SHP77 (cell line): Measurements from ENCODE around the gene PILRB.
"Not testable (repeated sequence)": the region's sequence is repeated elsewhere in the genome, so short reads cannot be mapped to it uniquely, and the experiment has no call there.

Experiments
- DNase-seq, 2 experiments: peaks; one replicate each; lab custom pipeline; 2025; lab: John Stamatoyannopoulos, UW

PILRB gene

DNA sequence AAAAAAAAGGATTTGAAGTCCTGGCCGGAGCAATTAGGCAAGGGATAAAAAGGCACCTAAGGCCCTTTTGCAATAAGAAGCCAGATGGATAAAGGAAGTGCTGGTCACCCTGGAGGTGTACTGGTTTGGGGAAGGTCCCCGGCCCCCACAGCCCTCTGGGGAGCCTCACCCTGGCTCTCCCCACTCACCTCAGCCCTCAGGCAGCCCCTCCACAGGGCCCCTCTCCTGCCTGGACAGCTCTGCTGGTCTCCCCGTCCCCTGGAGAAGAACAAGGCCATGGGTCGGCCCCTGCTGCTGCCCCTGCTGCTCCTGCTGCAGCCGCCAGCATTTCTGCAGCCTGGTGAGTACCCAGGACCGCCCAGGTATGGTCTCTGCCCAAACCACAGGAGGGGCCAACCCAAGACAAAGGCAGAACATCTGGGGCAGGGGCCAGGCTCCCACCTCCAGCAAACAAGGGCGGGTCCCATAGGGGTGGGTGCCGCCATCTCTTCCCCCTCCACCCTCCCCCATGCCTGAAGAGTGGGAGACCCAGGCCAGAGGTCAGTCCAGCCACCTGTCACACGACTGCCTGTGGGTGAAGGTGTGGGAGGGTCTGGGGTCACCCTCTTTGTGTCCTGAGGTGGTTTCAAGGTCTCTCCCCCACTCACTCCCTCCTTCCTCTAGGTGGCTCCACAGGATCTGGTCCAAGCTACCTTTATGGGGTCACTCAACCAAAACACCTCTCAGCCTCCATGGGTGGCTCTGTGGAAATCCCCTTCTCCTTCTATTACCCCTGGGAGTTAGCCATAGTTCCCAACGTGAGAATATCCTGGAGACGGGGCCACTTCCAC is at the start of gene PILRB:
PILRB (plus strand) TSS at position 91 of the 830 bp plus-strand sequence; CDS start at position 277, 186 bp downstream.
- DNase-seq, result no peak

- not testable (repeated sequence) for DNase-seq
Measured at GRCh38 chr7:100318329-100318728, 39.6 kb upstream of the PILRB start.

GRCh38 chr7:100321648-100322047 is 36.3 kb upstream of the PILRB start:
- DNase-seq, result not testable (repeated sequence)

- not testable (repeated sequence) for DNase-seq
Measured at GRCh38 chr7:100324194-100324593, 33.7 kb upstream of the PILRB start.

- DNase-seq, result not testable (repeated sequence)
Measured at GRCh38 chr7:100325671-100326070, 32.2 kb upstream of the PILRB start.

- DNase-seq, result not testable (repeated sequence)
Measured at GRCh38 chr7:100326914-100327313, 31.0 kb upstream of the PILRB start.

GRCh38 chr7:100335566-100336466 is 22.1 kb upstream of the PILRB start:
- peak; percentile 77 to 85 for DNase-seq

GRCh38 chr7:100338083-100338696 is 19.7 kb upstream of the PILRB start:
- DNase-seq, result not testable (repeated sequence)

GRCh38 chr7:100341286-100341685 is 16.6 kb upstream of the PILRB start:
- not testable (repeated sequence) for DNase-seq

DNA sequence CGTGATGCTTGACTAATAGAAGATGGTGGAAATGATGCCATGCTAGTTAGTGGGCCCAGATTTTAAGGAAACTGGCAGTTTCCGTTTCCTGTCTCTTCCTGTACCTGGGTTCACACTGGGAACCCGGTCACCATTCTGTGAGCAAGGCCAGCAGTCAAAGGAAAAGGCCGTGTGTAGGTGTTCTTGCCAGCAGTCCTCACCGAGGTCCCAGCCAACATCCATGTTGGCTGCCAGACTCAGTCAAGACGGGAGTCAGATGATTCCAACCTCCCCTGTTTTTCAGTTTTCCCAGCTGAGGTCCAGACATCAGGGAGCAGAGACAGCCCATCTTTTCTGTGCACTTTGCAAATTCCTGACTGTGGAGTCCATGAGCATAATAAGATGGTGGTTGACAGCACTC is 15.2 kb upstream of the PILRB start:
- DNase-seq, result no peak

DNA sequence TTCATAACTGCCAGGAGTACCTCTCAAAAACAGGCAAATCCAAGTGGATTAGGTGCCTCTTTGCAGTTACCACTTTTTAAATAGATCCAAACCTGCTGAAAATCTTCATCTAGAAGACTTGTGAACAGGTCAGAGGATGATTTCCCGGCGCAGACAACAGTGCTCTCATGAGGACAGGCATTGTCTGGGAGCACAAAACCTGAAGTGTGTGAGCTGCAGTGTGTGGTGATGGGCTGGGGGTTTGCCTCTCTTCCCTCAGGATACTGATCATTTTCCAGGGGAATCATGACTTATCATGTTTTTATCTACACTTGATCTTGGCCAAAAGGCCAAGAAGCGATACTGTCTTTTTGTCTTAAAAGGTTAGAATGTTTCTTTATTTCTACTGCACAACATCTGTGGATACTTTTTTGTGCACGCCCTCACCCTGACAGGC is 13.8 kb upstream of the PILRB start:
- DNase-seq, result not testable (repeated sequence)

DNA sequence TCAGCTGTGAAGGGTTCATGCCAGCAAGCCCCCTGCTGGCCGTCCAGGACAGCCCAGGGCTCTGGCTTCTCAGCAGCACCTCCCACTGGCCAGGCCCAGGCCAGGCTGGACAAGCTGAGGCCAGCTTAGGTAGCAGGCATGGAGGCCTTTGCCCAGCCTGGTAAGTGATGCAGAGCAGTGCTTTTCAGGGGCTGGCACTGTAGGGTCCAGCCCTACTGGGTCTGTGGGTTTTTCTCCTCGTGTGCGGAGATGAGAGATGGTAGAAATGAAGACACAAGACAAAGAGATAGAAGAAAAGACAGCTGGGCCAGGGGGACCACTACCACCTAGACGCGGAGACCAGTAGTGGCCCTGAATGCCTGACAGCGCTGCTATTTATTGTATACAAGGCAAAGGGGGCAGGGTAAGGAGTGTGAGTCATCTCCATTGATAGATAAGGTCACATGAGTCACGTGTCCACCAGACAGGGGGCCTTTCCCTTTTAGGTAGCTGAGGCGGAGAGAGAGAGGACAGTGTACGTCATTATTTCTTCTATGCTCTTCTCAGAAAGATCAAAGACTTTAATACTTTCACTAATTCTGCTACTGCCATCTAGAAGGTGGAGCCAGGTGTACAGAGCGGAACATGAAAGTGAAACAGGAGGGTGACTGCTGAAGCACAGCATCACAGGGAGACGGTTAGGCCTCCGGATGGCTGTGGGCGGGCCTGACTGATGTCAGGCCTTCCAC is 13.2 kb upstream of the PILRB start:
- DNase-seq, result peak in 1 of 2 experiments; percentile 24

DNA sequence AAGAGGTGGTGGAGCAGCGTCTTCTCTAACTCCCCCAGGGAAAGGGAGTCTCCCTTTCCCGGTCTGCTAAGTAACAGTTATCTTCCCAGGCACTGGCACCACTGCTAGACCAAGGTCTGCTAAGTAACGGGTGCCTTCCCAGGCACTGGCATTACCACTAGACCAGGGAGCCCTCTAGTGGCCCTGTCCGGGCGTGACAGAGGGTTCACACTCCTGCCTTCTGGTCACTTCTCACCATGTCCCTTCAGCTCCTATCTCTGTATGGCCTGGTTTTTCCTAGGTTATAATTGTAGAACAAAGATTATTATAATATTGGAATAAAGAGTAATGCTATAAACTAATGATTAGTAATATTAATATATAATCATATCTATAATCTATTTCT is 12.6 kb upstream of the PILRB start:
- peak; percentile 61 to 62 for DNase-seq

DNA sequence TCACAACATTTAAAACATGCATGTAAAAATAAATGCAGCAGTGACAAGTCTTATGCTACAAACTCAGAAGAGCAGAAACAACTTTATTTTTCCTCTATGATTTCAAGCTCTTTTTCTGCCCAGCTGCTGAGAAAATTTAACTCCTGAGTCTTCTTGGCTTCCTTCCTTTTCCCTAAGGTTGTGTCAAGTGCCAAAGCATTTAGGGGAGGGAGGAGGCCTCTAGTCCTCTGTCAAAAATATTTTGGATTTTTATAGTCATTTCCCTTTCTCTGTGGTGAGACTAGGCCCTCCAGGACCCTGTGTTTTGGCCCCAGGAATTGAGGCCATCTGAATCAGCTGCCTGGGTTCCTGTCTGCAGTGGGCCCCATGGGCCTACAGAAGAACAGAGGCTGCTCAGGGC is 11.0 kb upstream of the PILRB start:
- no peak for DNase-seq

DNA sequence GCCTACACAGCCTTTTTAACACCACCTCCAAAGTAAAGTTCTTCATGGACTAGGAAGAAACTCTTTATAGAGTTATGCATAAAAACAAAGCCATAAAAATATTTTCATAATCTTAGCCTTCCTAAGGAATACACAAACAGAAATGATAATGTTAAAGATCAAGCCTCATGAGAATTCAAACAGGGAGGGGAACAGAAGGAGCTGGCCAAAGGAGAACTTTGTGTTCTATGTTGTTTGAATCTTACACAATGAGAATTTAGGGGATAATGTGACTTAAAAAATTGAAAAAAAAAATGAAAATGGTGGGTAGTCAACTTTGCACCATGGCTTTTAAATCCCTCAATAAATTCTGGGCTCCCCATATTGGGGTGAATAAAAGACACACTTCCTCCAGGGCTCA is 9.1 kb upstream of the PILRB start:
- no peak for DNase-seq

GRCh38 chr7:100349757-100350156 is 8.2 kb upstream of the PILRB start:
- DNase-seq, result no peak

- DNase-seq, result no peak
Measured at GRCh38 chr7:100351657-100352058, 6.3 kb upstream of the PILRB start.

GRCh38 chr7:100352230-100352781 is 5.6 kb upstream of the PILRB start:
- not testable (repeated sequence) for DNase-seq

DNA sequence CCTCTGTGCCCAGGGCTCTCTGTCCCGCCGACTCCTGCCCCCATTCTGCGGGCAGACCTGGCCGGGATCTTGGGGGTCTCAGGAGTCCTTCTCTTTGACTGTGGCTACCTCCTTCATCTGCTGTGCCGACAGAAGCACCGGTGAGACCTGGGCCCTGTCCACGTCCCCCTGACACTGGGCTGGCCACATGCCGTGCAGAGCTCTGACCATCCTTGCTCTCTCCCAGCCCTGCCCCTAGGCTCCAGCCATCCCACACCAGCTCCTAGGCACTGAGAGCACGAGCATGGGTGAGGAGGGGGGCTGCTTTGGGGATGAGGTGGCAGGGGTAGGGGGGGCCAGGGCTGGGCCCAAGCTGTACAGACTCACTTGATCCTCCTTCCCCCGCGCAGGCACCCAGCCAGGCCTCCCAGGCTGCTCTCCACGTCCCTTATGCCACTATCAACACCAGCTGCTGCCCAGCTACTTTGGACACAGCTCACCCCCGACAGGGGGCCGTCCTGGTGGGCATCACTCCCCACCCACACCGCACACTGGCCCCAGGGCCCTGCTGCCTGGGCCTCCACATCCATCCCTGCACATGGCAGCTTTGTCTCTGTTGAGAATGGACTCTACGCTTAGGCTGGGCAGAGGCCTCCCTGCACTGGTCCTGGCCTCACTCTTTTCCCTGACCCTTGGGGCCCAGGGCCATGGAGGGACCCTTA is 4.8 kb upstream of the PILRB start:
- no peak for DNase-seq

DNA sequence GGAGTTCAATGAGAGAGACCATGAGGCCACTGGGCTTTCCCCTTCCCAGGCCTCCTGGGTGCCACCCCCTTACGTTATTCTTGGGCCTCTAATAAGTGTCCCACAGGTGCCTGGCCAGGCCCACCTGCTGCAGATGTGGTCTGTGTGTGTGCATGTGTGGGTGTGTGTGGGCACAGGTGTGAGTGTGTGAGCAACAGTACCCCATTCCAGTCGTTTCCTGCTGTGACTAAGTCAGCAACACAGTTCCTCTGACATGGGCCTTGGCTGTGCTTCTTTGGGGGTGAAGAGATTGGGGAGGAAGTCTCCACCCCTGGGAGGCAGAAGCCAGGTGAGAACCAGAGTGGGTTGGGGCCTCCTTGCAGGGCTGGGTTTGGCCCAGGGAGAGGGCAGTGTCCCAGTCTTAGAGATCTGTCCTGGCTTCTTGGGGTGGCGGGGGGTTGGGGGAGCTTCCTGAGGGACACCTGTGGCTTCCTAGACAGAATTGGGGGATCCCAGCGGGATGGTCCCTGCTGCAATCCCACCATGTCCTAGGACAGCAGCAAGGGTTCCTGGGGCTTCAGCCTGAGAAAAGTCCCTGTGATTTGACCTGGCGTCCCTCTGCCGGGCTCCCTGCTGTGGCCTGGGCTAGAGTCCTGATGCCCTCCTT is 4.1 kb upstream of the PILRB start:
- no peak for DNase-seq
